Hepatocyte (in vitro differentiated cells): ENCODE data around the gene ZNF445. TPM values are rescaled to one million over a fixed set of nuclear protein-coding genes. Genes with fewer than 3 reads are reported as not detected.

Experiments
- DNase-seq: peaks from one replicate; pipeline ENCODE4 v3.0.0-alpha.2; 2016; ENCODE audit warnings: low spot score
- H2AFZ ChIP-seq: fragments of 200-600 bp; sonication (generic); 2 replicates; pipeline ENCODE4 v1.6.0; 2016; ENCODE audit warnings: antibody characterized with exemption, mild to moderate bottlenecking
- H3K27ac ChIP-seq: fragments of 200-600 bp; sonication (generic); 2 replicates; pipeline ENCODE4 v1.5.1; 2016; ENCODE audit warnings: mild to moderate bottlenecking
- H3K27me3 ChIP-seq: fragments of 200-600 bp; sonication (generic); 2 replicates; pipeline ENCODE4 v1.6.1; 2016
- H3K36me3 ChIP-seq: fragments of 200-600 bp; sonication (generic); replicated peaks from 2 replicates; pipeline ENCODE4 v1.5.1; 2016; ENCODE audit warnings: low read depth; ENCODE audit not compliant: insufficient read depth
- H3K4me1 ChIP-seq: fragments of 200-600 bp; sonication (generic); 2 replicates; pipeline ENCODE4 v1.5.1; 2016; ENCODE audit warnings: mild to moderate bottlenecking, moderate library complexity; ENCODE audit not compliant: insufficient read depth
- H3K4me2 ChIP-seq: fragments of 200-600 bp; sonication (generic); 2 replicates; pipeline ENCODE4 v1.6.0; 2016
- H3K4me3 ChIP-seq: fragments of 200-600 bp; sonication (generic); 2 replicates; pipeline ENCODE4 v1.5.1; 2016; ENCODE audit warnings: mild to moderate bottlenecking
- H3K79me2 ChIP-seq: fragments of 200-600 bp; sonication (generic); 2 replicates; pipeline ENCODE4 v1.6.0; 2017; ENCODE audit warnings: mild to moderate bottlenecking
- H3K9me2 ChIP-seq: fragments of 200-600 bp; sonication (generic); replicated peaks from 2 replicates; pipeline ENCODE4 v1.6.0; 2017; ENCODE audit warnings: mild to moderate bottlenecking; ENCODE audit not compliant: insufficient read depth
- H3K9me3 ChIP-seq: fragments of 200-600 bp; sonication (generic); 2 replicates; pipeline ENCODE4 v1.5.1; 2016; ENCODE audit warnings: low read depth, mild to moderate bottlenecking
- H4K20me1 ChIP-seq: fragments of 200-600 bp; sonication (generic); 2 replicates; pipeline ENCODE4 v1.6.0; 2016; ENCODE audit warnings: mild to moderate bottlenecking; ENCODE audit not compliant: insufficient read depth, poor library complexity, severe bottlenecking
- CTCF ChIP-seq: fragments of 200-600 bp; sonication (generic); IDR thresholded peaks from 2 replicates; pipeline ENCODE4 v1.5.1; 2016; ENCODE audit warnings: antibody characterized with exemption, mild to moderate bottlenecking; ENCODE audit not compliant: poor library complexity
- EZH2 ChIP-seq: fragments of 200-600 bp; sonication (generic); IDR thresholded peaks from 2 replicates; pipeline ENCODE4 v1.6.1; 2016; ENCODE audit warnings: antibody characterized with exemption, mild to moderate bottlenecking, borderline replicate concordance
- EZH2phosphoT487 ChIP-seq: fragments of 200-600 bp; sonication (generic); IDR thresholded peaks from one replicate; pipeline ENCODE4 v1.6.1; 2018; ENCODE audit warnings: antibody characterized with exemption, mild to moderate bottlenecking, low read depth, moderate library complexity; ENCODE audit not compliant: unreplicated experiment, severe bottlenecking
- WGBS: methylation state at CpG from one replicate; pipeline ENCODE4 v1.1.6; 2016; ENCODE audit warnings: low lambda C conversion rate; ENCODE audit errors: missing lambda C conversion rate; 5-methylcytosine and 5-hydroxymethylcytosine counted together
- polyA plus RNA-seq: library from polyadenylated mRNA; unstranded; fragments of >200 nt; fragmentation: Nextera tagmentation; extraction: Ambion mirVana; gene quantifications from 2 replicates; pipeline ENCODE4 v1.2.1, GENCODE V29; 2016
- total RNA-seq: library from RNA; depleted of rRNA; stranded (reverse); fragments of >200 nt; gene quantifications from 2 replicates; pipeline ENCODE4 v1.2.3, GENCODE V29; 2014

Gene ZNF445
- total and polyA plus RNA-seq, 2 experiments from 2014 or later: 6.4 to 10.5 TPM

- TF ChIP-seq CTCF (no peak), EZH2 (no peak), EZH2phosphoT487 (no peak)
- no peak overlapping the region for H3K4me2 ChIP-seq
- 98% methylated on average over 3 of the region's 3 CpGs for WGBS
- no peak overlapping the region for H3K4me3 ChIP-seq
- H3K27me3 ChIP-seq: no peaks in the 10 kb centered on the region
- no peaks in the 10 kb centered on the region for H3K4me1 ChIP-seq
- peaks cover 6% of the 10 kb centered on the region for H3K79me2 ChIP-seq
- H3K36me3 ChIP-seq: peaks cover 5% of the 10 kb centered on the region
- H3K9me2 ChIP-seq: no peaks in the 10 kb centered on the region
- peaks cover 5% of the 10 kb centered on the region for H4K20me1 ChIP-seq
- DNase-seq: no peak
- H3K27ac ChIP-seq: no peak overlapping the region
- no peak overlapping the region for H2AFZ ChIP-seq
- H3K9me3 ChIP-seq: no peaks in the 10 kb centered on the region
Measured at GRCh38 chr3:44451441-44451840, 26.0 kb downstream of the ZNF445 start.

- WGBS: 95% methylated on average over 5 of the region's 5 CpGs
- Histone ChIP-seq H3K27ac (no peak overlapping the region), H3K9me3 (no peaks in the 10 kb centered on the region), H4K20me1 (peaks cover 5% of the 10 kb centered on the region), H3K9me2 (no peaks in the 10 kb centered on the region), H2AFZ (no peak overlapping the region), H3K4me2 (no peak overlapping the region), H3K79me2 (no peaks in the 10 kb centered on the region), H3K4me3 (no peak overlapping the region), H3K27me3 (no peaks in the 10 kb centered on the region), H3K4me1 (no peaks in the 10 kb centered on the region), H3K36me3 (peaks cover 5% of the 10 kb centered on the region)
- TF ChIP-seq EZH2phosphoT487 (no peak), CTCF (no peak), EZH2 (no peak)
- no peak for DNase-seq
Measured at GRCh38 chr3:44446929-44447328, 30.5 kb downstream of the ZNF445 start.

GRCh38 chr3:44445786-44446185 is 31.7 kb downstream of the ZNF445 start:
- no peak overlapping the region for H2AFZ ChIP-seq
- H3K4me3 ChIP-seq: no peak overlapping the region
- H3K36me3 ChIP-seq: peaks cover 5% of the 10 kb centered on the region
- no peaks in the 10 kb centered on the region for H4K20me1 ChIP-seq
- no peak overlapping the region for H3K4me2 ChIP-seq
- WGBS: 98% methylated on average over 5 of the region's 5 CpGs
- H3K27ac ChIP-seq: no peak overlapping the region
- no peaks in the 10 kb centered on the region for H3K79me2 ChIP-seq
- no peak for DNase-seq
- H3K9me2 ChIP-seq: no peaks in the 10 kb centered on the region
- peaks cover 6% of the 10 kb centered on the region for H3K4me1 ChIP-seq
- H3K27me3 ChIP-seq: no peaks in the 10 kb centered on the region
- no peaks in the 10 kb centered on the region for H3K9me3 ChIP-seq
- TF ChIP-seq EZH2phosphoT487: no peak
- TF ChIP-seq EZH2: no peak
- TF ChIP-seq CTCF: no peak
